Measurements from ENCODE around the gene PLPPR2.

Gene PLPPR2

DNA sequence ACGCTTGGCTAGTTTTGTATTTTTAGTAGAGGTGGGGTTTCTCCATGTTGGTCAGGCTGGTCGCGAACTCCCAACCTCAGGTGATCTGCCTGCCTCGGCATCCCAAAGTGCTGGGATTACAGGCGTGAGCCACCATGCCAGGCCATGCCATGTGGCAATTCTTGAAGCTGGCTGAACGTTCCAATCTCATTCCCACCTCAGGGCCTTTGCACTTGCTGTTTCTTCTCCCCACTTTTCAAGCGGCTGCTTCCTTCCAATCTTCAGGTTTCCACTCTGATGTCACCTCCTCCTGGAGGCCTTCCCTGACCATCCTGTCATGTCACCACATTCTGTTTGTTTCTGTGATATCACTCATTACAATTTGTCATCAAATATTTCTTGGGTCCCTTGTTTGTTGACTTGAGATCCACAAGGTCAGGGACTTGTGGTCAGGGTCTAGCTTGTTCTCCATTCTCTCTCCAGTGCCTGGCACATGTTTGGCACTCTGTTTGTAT lies 24.7 kb downstream of the PLPPR2 start:
- H3K4me3 ChIP-seq (ENCODE audit: insufficient read depth in 1 of 2, low read depth in 1 of 2, low read length in 2 of 2) = peak overlapping the region in 1 of 2 experiments; percentile 92

GRCh38 chr19:11380653-11381537 lies 25.7 kb downstream of the PLPPR2 start:
- H3K4me2 ChIP-seq (ENCODE audit: low read length, poor library complexity, severe bottlenecking) = peak overlapping the region; percentile 91
- no peaks in the 10 kb centered on the region for H3K9me3 ChIP-seq (ENCODE audit: control insufficient read depth, low read length)
- peak overlapping the region; percentile 23 to 93 for H3K18ac ChIP-seq (ENCODE audit: low read depth in 1 of 2, low read length in 2 of 2)
- peak overlapping the region; percentile 40 for H4K91ac ChIP-seq (ENCODE audit: low read length)
- no peak overlapping the region for H2BK120ac ChIP-seq (ENCODE audit: low read depth, low read length)
- no peak overlapping the region for H2AK5ac ChIP-seq (ENCODE audit: low read length, severe bottlenecking)
- peak overlapping the region; percentile 7 to 99 for H2BK12ac ChIP-seq (ENCODE audit: low read length in 2 of 2)
- no peak overlapping the region for H3K23ac ChIP-seq (ENCODE audit: low read length in 2 of 2)
- 7% methylated on average over 53 of the region's 54 CpGs for WGBS
- H3K79me1 ChIP-seq (replicated peaks; ENCODE audit: low read length, poor library complexity, severe bottlenecking) = peaks cover under 1% of the 10 kb centered on the region
- H2BK5ac ChIP-seq (ENCODE audit: low read depth, low read length, poor library complexity, severe bottlenecking) = no peak overlapping the region
- peak overlapping the region in 1 of 2 experiments; percentile 97 for H3K4ac ChIP-seq (ENCODE audit: low read depth in 1 of 2, low read length in 2 of 2)
- peak overlapping the region; percentile 63 for H4K8ac ChIP-seq (ENCODE audit: low read length)
- peak overlapping the region; percentile 63 to 92 for H3K4me3 ChIP-seq (ENCODE audit: insufficient read depth in 1 of 2, low read depth in 1 of 2, low read length in 2 of 2)
- H3K14ac ChIP-seq (ENCODE audit: low read length in 2 of 2) = peak overlapping the region in 1 of 2 experiments; percentile 97
- H3K4me1 ChIP-seq (ENCODE audit: control insufficient read depth, insufficient read depth, low read depth, low read length) = peaks cover 52% of the 10 kb centered on the region
- no peaks in the 10 kb centered on the region for H3K36me3 ChIP-seq (ENCODE audit: control insufficient read depth in 1 of 2, insufficient read depth in 2 of 2, low read depth in 1 of 2, low read length in 2 of 2)
- DNase-seq = peak; percentile 98
- H2BK15ac ChIP-seq (ENCODE audit: low read depth, poor library complexity, severe bottlenecking) = peak overlapping the region; percentile 89
- H3K9ac ChIP-seq (ENCODE audit: low read length) = peak overlapping the region; percentile 94
- H3K27me3 ChIP-seq (ENCODE audit: control insufficient read depth in 1 of 2, insufficient read depth in 1 of 2, low read length in 2 of 2) = peaks cover 14 to 15% of the 10 kb centered on the region in 2 experiments
- peak overlapping the region; percentile 91 for H2AFZ ChIP-seq (ENCODE audit: low read depth, low read length)
- no peak overlapping the region for H3K27ac ChIP-seq (ENCODE audit: low read length, poor library complexity, severe bottlenecking)

More for the DNA sequence above, 24.7 kb downstream of the PLPPR2 start:
- no peak overlapping the region for H3K4ac ChIP-seq (ENCODE audit: low read depth in 1 of 2, low read length in 2 of 2)
- H4K91ac ChIP-seq (ENCODE audit: low read length) = no peak overlapping the region
- peak overlapping the region; percentile 94 for H3K9ac ChIP-seq (ENCODE audit: low read length)
- H2AK5ac ChIP-seq (ENCODE audit: low read length, severe bottlenecking) = no peak overlapping the region
- no peaks in the 10 kb centered on the region for H3K36me3 ChIP-seq (ENCODE audit: control insufficient read depth in 1 of 2, insufficient read depth in 2 of 2, low read depth in 1 of 2, low read length in 2 of 2)
- H3K9me3 ChIP-seq (ENCODE audit: control insufficient read depth, low read length) = no peaks in the 10 kb centered on the region
- no peak overlapping the region for H4K8ac ChIP-seq (ENCODE audit: low read length)
- H2BK120ac ChIP-seq (ENCODE audit: low read depth, low read length) = no peak overlapping the region
- peaks cover 14 to 15% of the 10 kb centered on the region in 2 experiments for H3K27me3 ChIP-seq (ENCODE audit: control insufficient read depth in 1 of 2, insufficient read depth in 1 of 2, low read length in 2 of 2)
- no peak overlapping the region for H3K23ac ChIP-seq (ENCODE audit: low read length in 2 of 2)
- H3K18ac ChIP-seq (ENCODE audit: low read depth in 1 of 2, low read length in 2 of 2) = no peak overlapping the region
- no peak overlapping the region for H2BK15ac ChIP-seq (ENCODE audit: low read depth, poor library complexity, severe bottlenecking)
- no peak overlapping the region for H3K14ac ChIP-seq (ENCODE audit: low read length in 2 of 2)
- H3K4me2 ChIP-seq (ENCODE audit: low read length, poor library complexity, severe bottlenecking) = no peak overlapping the region
- H3K4me1 ChIP-seq (ENCODE audit: control insufficient read depth, insufficient read depth, low read depth, low read length) = peaks cover 58% of the 10 kb centered on the region
- no peak overlapping the region for H2BK12ac ChIP-seq (ENCODE audit: low read length in 2 of 2)
- WGBS = 98% methylated on average over 7 of the region's 7 CpGs
- H2BK5ac ChIP-seq (ENCODE audit: low read depth, low read length, poor library complexity, severe bottlenecking) = no peak overlapping the region
- no peak overlapping the region for H3K27ac ChIP-seq (ENCODE audit: low read length, poor library complexity, severe bottlenecking)
- peaks cover 7% of the 10 kb centered on the region for H3K79me1 ChIP-seq (replicated peaks; ENCODE audit: low read length, poor library complexity, severe bottlenecking)
- no peak overlapping the region for H2AFZ ChIP-seq (ENCODE audit: low read depth, low read length)
- DNase-seq = no peak

- H2AK5ac ChIP-seq (ENCODE audit: low read length, severe bottlenecking) = no peak overlapping the region
- H3K9ac ChIP-seq (ENCODE audit: low read length) = no peak overlapping the region
- peaks cover 41% of the 10 kb centered on the region for H3K4me1 ChIP-seq (ENCODE audit: control insufficient read depth, insufficient read depth, low read depth, low read length)
- H2BK5ac ChIP-seq (ENCODE audit: low read depth, low read length, poor library complexity, severe bottlenecking) = no peak overlapping the region
- H3K4me2 ChIP-seq (ENCODE audit: low read length, poor library complexity, severe bottlenecking) = peak overlapping the region; percentile 90
- H3K79me1 ChIP-seq (replicated peaks; ENCODE audit: low read length, poor library complexity, severe bottlenecking) = no peaks in the 10 kb centered on the region
- peak overlapping the region in 1 of 2 experiments; percentile 55 for H3K4me3 ChIP-seq (ENCODE audit: insufficient read depth in 1 of 2, low read depth in 1 of 2, low read length in 2 of 2)
- no peak overlapping the region for H3K27ac ChIP-seq (ENCODE audit: low read length, poor library complexity, severe bottlenecking)
- peak overlapping the region; percentile 71 to 77 for H3K4ac ChIP-seq (ENCODE audit: low read depth in 1 of 2, low read length in 2 of 2)
- peak overlapping the region; percentile 73 to 79 for H2BK12ac ChIP-seq (ENCODE audit: low read length in 2 of 2)
- peak overlapping the region; percentile 77 for H2BK120ac ChIP-seq (ENCODE audit: low read depth, low read length)
- H3K9me3 ChIP-seq (ENCODE audit: control insufficient read depth, low read length) = no peaks in the 10 kb centered on the region
- peak overlapping the region in 1 of 2 experiments; percentile 35 for H3K14ac ChIP-seq (ENCODE audit: low read length in 2 of 2)
- H4K91ac ChIP-seq (ENCODE audit: low read length) = peak overlapping the region; percentile 65
- peak overlapping the region; percentile 75 to 81 for H3K18ac ChIP-seq (ENCODE audit: low read depth in 1 of 2, low read length in 2 of 2)
- H2AFZ ChIP-seq (ENCODE audit: low read depth, low read length) = peak overlapping the region; percentile 18
- H3K27me3 ChIP-seq (ENCODE audit: control insufficient read depth in 1 of 2, insufficient read depth in 1 of 2, low read length in 2 of 2) = peaks cover 14 to 15% of the 10 kb centered on the region in 2 experiments
- H2BK15ac ChIP-seq (ENCODE audit: low read depth, poor library complexity, severe bottlenecking) = peak overlapping the region; percentile 49
- no peaks in the 10 kb centered on the region for H3K36me3 ChIP-seq (ENCODE audit: control insufficient read depth in 1 of 2, insufficient read depth in 2 of 2, low read depth in 1 of 2, low read length in 2 of 2)
- DNase-seq = peak; percentile 65
- WGBS = 2% methylated on average over 48 of the region's 65 CpGs
- H4K8ac ChIP-seq (ENCODE audit: low read length) = peak overlapping the region; percentile 33
- no peak overlapping the region for H3K23ac ChIP-seq (ENCODE audit: low read length in 2 of 2)
These were observed 27.9 kb downstream of the PLPPR2 start for GRCh38 chr19:11382898-11383705.

Data from mesenchymal stem cell (in vitro differentiated cells and primary cell).